Fibroblast of lung (primary cell): ENCODE results near the gene RPEL1. TPM values are rescaled to one million over a fixed set of nuclear protein-coding genes. Genes with fewer than 3 reads are reported as not detected.

Source experiments
- DNase-seq, 2 donors: peaks; one replicate each; pipeline versions ENCODE4 v3.0.0 to v3.0.0-alpha.2; 2010; ENCODE audit warnings: low read depth in 2 of 2
- H2AFZ ChIP-seq: 2 replicates; pipeline ENCODE4 v1.5.1; 2012; ENCODE audit warnings: low read length, control low read depth, inconsistent platforms
- H3K27ac ChIP-seq: 2 replicates; pipeline ENCODE4 v1.5.1; 2011; ENCODE audit warnings: low read length, control low read depth; ENCODE audit not compliant: insufficient read depth
- H3K27me3 ChIP-seq: 2 replicates; pipeline ENCODE4 v1.5.1; 2011; ENCODE audit warnings: mild to moderate bottlenecking, low read length; ENCODE audit not compliant: control insufficient read depth, insufficient read depth
- H3K36me3 ChIP-seq: 2 replicates; pipeline ENCODE4 v1.5.1; 2011; ENCODE audit warnings: low read length; ENCODE audit not compliant: control insufficient read depth, insufficient read depth
- H3K4me1 ChIP-seq: 2 replicates; pipeline ENCODE4 v1.5.1; 2011; ENCODE audit warnings: low read length; ENCODE audit not compliant: control insufficient read depth, insufficient read depth; ENCODE audit errors: extremely low read depth
- H3K4me2 ChIP-seq: 2 replicates; pipeline ENCODE4 v1.5.1; 2011; ENCODE audit warnings: low read length, control low read depth; ENCODE audit not compliant: insufficient read depth; ENCODE audit errors: extremely low read depth
- H3K4me3 ChIP-seq, 4 experiments: fragments of 200-600 bp in 1 of 4; sonication (generic) in 1 of 4; replicated peaks in 1 of 4; 2 replicates each; pipeline ENCODE4 v1.5.1; 2011 to 2016; ENCODE audit warnings: low read length in 4 of 4, low read depth in 3 of 4, mild to moderate bottlenecking in 3 of 4, control low read depth in 2 of 4, inconsistent platforms in 1 of 4, mixed read lengths in 1 of 4; ENCODE audit not compliant: insufficient read depth in 1 of 4; ENCODE audit errors: control extremely low read depth in 1 of 4
- H3K79me2 ChIP-seq: 2 replicates; pipeline ENCODE4 v1.5.1; 2012; ENCODE audit warnings: mild to moderate bottlenecking, low read length, inconsistent platforms; ENCODE audit not compliant: control insufficient read depth, insufficient read depth
- H3K9ac ChIP-seq: 2 replicates; pipeline ENCODE4 v1.5.1; 2011; ENCODE audit warnings: mild to moderate bottlenecking, low read length, control low read depth; ENCODE audit not compliant: insufficient read depth
- H3K9me3 ChIP-seq: 2 replicates; pipeline ENCODE4 v1.5.1; 2012; ENCODE audit warnings: low read depth, low read length; ENCODE audit not compliant: control insufficient read depth, insufficient read depth
- H4K20me1 ChIP-seq: 2 replicates; pipeline ENCODE4 v1.5.1; 2011; ENCODE audit warnings: low read length; ENCODE audit not compliant: control insufficient read depth, insufficient read depth; ENCODE audit errors: extremely low read depth
- CTCF ChIP-seq, 2 donors: IDR thresholded peaks in 1 of 2; conservative IDR thresholded peaks in 1 of 2; 1 replicate in 1 of 2; 2 replicates in 1 of 2; pipeline ENCODE4 v1.5.1; 2011 to 2012; ENCODE audit warnings: low read length in 2 of 2, control low read depth in 1 of 2, inconsistent platforms in 1 of 2, low read depth in 1 of 2, mild to moderate bottlenecking in 1 of 2
- EZH2 ChIP-seq: IDR thresholded peaks from 2 replicates; pipeline ENCODE4 v1.5.1; 2012; ENCODE audit warnings: low read length, control low read depth, mild to moderate bottlenecking; ENCODE audit errors: missing control alignments
- polyA plus RNA-seq, 2 donors: library from polyadenylated mRNA; depleted of rRNA in 1 of 2; stranded (reverse) in 1 of 2; unstranded in 1 of 2; fragments of >200 nt; gene quantifications; 2 replicates each; pipeline ENCODE4 v1.2.1, GENCODE V29; 2011 to 2012; ENCODE audit warnings: missing spikeins in 1 of 2
- total RNA-seq: library from RNA; depleted of rRNA; stranded (reverse); fragments of >200 nt; gene quantifications from 2 replicates; pipeline ENCODE4 v1.2.1, GENCODE V29; 2014

Gene RPEL1
- total and polyA plus RNA-seq, 2 donors (not counting 1 experiment from before 2014, with no cell fraction given), result 0.17 to 0.18 TPM

- Histone ChIP-seq H2AFZ (no peak overlapping the region), H3K79me2 (no peaks in the 10 kb centered on the region), H3K27me3 (no peaks in the 10 kb centered on the region), H3K36me3 (no peaks in the 10 kb centered on the region), H3K4me1 (peaks cover 2% of the 10 kb centered on the region), H4K20me1 (no peaks in the 10 kb centered on the region), H3K4me3 (no peak overlapping the region), H3K9me3 (no peaks in the 10 kb centered on the region), H3K4me2 (no peak overlapping the region), H3K27ac (no peak overlapping the region), H3K9ac (no peak overlapping the region)
- TF ChIP-seq EZH2 (no peak), CTCF (conservative IDR thresholded peaks at IDR 0.05 in 1 of 2, IDR thresholded peaks at IDR 0.05 in 1 of 2; ENCODE audit: low read depth in 1 of 2, low read length in 2 of 2) (no peak)
- DNase-seq, result no peak
Observed at GRCh38 chr10:103291588-103291987, 45.9 kb downstream of the RPEL1 start.

GRCh38 chr10:103295374-103296015 lies 49.8 kb downstream of the RPEL1 start:
- Histone ChIP-seq H3K27ac (no peak overlapping the region), H3K4me2 (no peak overlapping the region), H4K20me1 (no peaks in the 10 kb centered on the region), H3K79me2 (no peaks in the 10 kb centered on the region), H3K9me3 (no peaks in the 10 kb centered on the region), H3K4me1 (peaks cover 2% of the 10 kb centered on the region), H3K36me3 (no peaks in the 10 kb centered on the region), H3K4me3 (no peak overlapping the region), H2AFZ (no peak overlapping the region), H3K9ac (no peak overlapping the region), H3K27me3 (no peaks in the 10 kb centered on the region)
- DNase-seq, result peak; percentile 78 to 87
- TF ChIP-seq EZH2 (no peak), CTCF (conservative IDR thresholded peaks at IDR 0.05 in 1 of 2, IDR thresholded peaks at IDR 0.05 in 1 of 2; ENCODE audit: low read depth in 1 of 2, low read length in 2 of 2) (no peak)

Other genes starting within 250 kb of the RPEL1 start
- 66.8 and 82.2 TPM in 2 replicates for gene NT5C2, start 52.6 kb upstream of the RPEL1 start, total RNA-seq
- gene NT5C2, start 52.6 kb upstream of the RPEL1 start, polyA plus RNA-seq, result 64.0 and 74.3 TPM in 2 replicates
- under 0.01 and 0.50 TPM in 2 replicates for gene INA, start 31.3 kb downstream of the RPEL1 start, total RNA-seq
- 3.5 and 8.2 TPM in 2 replicates for gene INA, start 31.3 kb downstream of the RPEL1 start, polyA plus RNA-seq
- 8.9 and 12.1 TPM in 2 replicates for gene PCGF6, start 105.3 kb downstream of the RPEL1 start, total RNA-seq
- gene PCGF6, start 105.3 kb downstream of the RPEL1 start, polyA plus RNA-seq, result 13.2 and 13.3 TPM in 2 replicates
- gene TAF5, start 122.1 kb downstream of the RPEL1 start, total RNA-seq, result 3.0 and 4.1 TPM in 2 replicates
- gene TAF5, start 122.1 kb downstream of the RPEL1 start, polyA plus RNA-seq, result 3.4 and 3.9 TPM in 2 replicates
- gene ATP5MK, start 150.6 kb downstream of the RPEL1 start, total RNA-seq, result 148 and 155 TPM in 2 replicates
- gene ATP5MK, start 150.6 kb downstream of the RPEL1 start, polyA plus RNA-seq, result 355 and 386 TPM in 2 replicates
- 28.8 and 34.0 TPM in 2 replicates for gene PDCD11, start 150.7 kb downstream of the RPEL1 start, total RNA-seq
- 10.0 and 15.1 TPM in 2 replicates for gene PDCD11, start 150.7 kb downstream of the RPEL1 start, polyA plus RNA-seq
- gene CALHM2, start 206.5 kb downstream of the RPEL1 start, total RNA-seq, result 31.6 and 35.8 TPM in 2 replicates
- gene CALHM2, start 206.5 kb downstream of the RPEL1 start, polyA plus RNA-seq, result 29.8 and 37.2 TPM in 2 replicates
- gene CALHM1, start 213.0 kb downstream of the RPEL1 start, total RNA-seq, result not detected in 2 replicates
- not detected in 2 replicates for gene CALHM1, start 213.0 kb downstream of the RPEL1 start, polyA plus RNA-seq
- gene CALHM3, start 233.4 kb downstream of the RPEL1 start, total RNA-seq, result not detected in 2 replicates
- not detected in 2 replicates for gene CALHM3, start 233.4 kb downstream of the RPEL1 start, polyA plus RNA-seq
- under 0.01 TPM in 1 of 2 replicates, not detected in the other for gene NEURL1, start 247.8 kb downstream of the RPEL1 start, total RNA-seq
- 0.11 and 0.12 TPM in 2 replicates for gene NEURL1, start 247.8 kb downstream of the RPEL1 start, polyA plus RNA-seq